Transverse colon (tissue), 3 donors: ENCODE data around the gene FAM118A.

Experiments used
- CTCF ChIP-seq, 5 experiments: fragments of 200-600 bp in 3 of 5; fragments of 450-650 bp in 2 of 5; sonication (generic) in 3 of 5; IDR thresholded peaks; 1 replicate in 2 of 5; 2 replicates in 3 of 5; pipeline ENCODE4 v1.5.1; 2016 to 2017; ENCODE audit warnings: antibody characterized with exemption in 5 of 5, inconsistent platforms in 3 of 5, mild to moderate bottlenecking in 2 of 5, moderate library complexity in 1 of 5
- POLR2A ChIP-seq: fragments of 450-650 bp; IDR thresholded peaks from one replicate; pipeline ENCODE4 v1.6.1; 2016; ENCODE audit warnings: antibody characterized with exemption, mild to moderate bottlenecking, moderate library complexity

DNA sequence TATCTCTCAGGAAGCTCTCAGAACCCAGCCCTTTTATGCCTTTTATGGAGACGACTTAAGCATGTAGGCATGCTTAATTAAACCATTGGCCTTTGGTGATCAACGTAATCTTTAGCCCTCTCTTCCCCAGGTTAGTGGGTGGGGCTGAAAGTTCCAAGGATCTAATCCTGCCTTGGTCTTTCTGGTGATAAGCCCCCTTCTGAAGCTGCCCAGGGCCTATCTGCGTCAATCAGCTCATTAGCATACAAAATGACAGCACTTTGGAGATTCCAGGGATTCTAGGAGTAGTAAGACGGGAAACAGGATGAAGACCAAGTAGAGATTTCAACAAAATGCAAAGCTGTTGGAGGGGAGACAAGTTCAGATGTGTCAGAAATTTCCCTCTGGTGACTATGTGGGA, 3.1 kb downstream of the FAM118A start:
- no peak for TF ChIP-seq POLR2A
- TF ChIP-seq CTCF (IDR thresholded peaks at IDR 0.05): no peak
